Inferior parietal cortex (tissue), 1 donor: Measurements from ENCODE around the gene DNAJC5.
A peak's percentile ranks its signal among the peaks of the same experiment; 100 is the strongest.
"Not testable (repeated sequence)": the region's sequence is repeated elsewhere in the genome, so short reads cannot be mapped to it uniquely, and the experiment has no call there.

Experiments
- DNase-seq: peaks from one replicate; pipeline ENCODE4 v3.0.0-alpha.2; 2016; ENCODE audit errors: extremely low spot score

Gene DNAJC5

DNA sequence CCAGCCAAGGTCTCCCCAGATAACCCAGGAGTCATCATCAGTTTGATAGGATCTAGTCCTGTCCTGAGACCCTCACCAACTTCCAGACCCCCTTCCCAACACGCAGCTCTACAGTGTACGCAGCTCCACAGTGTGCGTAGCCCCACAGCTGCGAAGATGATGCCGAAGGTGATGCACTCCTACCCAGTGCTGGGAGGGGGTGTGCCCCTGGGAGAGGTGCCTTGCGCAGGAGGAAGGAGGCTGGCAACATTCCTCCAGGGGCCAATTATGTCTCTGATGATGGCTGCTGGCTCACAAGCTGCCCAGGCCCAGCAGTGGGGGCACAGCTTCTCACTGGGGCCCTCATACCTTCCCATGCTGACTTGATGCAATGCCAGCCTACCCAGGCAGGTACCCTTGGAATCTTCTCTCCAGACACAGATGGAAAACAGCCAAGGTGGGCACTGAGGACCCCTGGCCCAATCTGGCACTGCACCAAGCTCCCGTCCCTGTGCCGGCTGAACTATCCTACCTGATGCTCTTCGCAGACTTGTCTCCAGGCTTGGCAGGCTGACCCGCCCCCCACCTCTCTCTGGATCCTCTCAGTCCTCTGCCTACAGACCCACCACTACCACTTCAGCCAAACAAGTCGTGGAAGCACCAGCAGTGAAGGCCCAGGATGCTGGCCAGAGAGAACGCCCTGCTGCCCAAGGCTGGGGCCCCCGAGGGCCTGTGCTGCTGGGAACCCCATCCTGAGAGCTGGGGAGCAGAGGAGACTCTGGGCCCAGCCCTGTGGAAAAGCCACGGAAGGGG is 73.4 kb downstream of the DNAJC5 start:
- DNase-seq: no peak

DNA sequence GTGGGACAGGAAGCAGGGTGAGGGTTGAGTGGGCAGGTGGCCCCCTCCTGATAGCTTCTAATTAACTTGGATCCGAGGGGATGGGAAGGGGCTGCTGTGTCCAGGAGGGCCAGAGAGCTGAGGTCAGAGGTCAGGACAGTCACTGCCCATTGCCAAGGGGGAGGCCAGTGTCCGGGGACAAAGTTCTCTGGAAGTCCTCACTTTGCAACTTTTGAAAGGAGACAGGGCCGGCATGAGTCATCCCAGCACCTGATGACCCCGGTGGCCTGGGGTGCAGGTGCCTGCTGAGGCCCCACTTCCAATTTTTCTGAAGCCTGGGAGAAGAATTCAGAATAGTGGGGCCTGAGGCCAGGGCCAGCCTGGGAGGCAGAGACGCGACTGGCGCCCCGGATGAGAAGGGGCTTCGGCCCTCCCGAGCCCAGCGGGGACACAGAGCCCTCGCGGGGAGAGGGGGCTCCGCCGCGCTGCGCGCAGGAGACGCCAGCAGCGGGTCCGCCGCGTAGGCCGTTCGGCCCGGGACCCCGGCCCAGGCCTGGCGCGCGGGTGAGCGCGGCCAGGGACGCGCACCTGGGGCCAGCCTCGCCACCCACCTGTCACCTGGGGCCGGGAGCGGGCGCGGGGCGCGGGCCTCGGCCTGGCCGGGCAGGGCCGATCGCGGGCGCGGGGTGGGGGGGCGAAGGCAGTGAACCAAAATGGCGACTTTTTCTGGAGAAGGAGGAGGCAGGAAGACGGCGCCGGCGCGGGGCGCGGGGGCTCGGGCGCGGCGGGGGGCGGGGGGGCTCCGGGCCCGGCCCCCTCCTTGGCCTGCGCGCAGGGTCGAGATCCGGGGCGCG is 74.2 kb downstream of the DNAJC5 start:
- no peak for DNase-seq

DNA sequence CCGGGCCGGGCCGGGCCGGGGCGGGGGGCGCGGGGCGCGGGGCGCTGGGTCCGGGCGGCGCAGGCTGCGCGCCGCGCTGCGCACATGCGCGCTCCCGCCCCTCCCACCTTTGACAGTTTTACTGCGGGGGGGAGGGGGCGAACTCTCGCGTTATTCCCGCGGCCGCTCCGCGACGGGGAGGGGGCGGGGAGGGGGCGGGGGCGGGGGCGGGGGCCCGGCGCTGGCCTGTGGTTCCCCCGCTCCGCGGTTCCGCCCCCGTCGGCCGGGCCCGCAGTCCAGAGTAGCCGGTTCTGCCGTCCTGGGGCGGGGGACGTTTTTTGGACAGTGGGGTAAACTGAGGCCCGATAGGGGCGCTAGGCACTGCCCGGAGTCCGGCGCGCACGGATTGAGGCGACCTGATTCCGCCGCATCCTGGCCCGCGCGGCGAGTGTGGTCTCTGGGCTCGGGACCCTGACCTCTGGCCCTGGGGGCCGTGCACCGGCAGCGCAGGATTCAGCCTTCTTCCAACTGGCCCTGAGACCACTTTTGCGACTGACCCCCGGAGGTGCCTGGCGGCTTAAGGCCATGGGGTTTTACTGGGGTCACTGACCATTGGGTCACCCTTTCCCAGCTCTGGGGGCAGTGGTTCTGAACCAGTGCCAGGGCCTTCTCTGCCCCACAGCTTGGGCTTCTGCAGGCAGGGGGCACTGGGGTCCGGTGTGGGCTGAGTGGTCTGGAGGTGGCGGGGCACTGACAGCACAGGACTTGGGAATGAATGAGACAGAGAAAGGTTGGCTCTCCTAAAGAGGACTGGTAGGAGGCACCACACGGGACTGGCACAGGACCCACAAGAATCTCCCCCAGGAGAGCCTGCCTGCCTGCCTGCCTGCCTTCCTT is 75.2 kb downstream of the DNAJC5 start, which contains the start of gene ZNF512B:
Gene ZNF512B, minus strand, starts transcription at position 93 of the 876 bp plus-strand sequence. CDS start 1,980 bp downstream, outside the sequence.
- DNase-seq: no peak

DNA sequence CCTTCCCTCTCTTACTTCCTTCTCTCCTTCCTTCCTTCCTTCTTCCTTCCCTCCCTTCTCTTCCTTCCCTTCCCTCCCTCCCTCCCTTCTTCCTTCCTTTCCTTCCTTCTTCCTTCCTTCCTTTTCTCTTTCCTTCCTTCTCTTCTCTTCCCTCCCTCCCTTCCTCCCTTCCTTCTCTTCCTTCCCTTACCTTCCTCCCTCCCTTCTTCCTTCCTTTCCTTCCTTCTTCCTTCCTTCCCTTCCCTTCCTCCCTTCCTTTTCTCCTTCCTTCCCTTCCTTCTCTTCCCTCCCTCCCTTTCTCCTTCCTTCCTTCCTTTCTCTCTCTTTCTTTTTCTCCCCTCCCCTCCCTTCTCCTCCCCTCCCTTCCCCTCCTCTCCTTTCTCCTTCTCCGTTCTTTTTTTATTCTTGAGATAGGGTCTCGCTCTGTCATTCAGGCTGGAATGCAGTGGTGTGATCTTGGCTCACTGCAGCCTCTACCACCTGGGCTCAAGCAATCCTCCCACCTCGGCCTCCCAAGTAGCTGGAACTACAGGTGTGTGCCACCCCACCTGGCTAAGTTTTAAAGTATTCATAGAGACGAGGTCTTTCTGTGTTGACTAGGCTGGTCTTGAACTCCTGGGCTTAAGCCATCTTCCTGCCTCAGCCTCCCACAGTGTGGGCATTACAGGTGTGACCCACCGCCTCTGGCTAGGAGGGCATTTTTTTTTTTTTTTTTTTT is 75.9 kb downstream of the DNAJC5 start:
- DNase-seq: no peak

DNA sequence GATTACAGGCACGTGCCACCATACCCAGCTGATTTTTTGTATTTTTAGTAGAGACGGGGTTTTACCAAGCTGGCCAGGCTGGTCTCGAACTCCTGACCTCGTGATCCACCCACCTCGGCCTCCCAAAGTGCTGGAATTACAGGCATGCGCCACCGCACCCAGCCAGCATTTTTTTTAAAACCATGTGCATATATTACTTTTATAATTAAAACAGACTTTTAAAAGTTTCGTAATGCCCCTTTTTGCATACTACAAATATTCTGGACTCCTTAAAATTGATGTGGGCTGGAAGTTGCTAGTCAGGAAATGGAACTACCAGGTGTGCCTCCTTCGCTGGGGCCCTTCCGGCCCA is 77.0 kb downstream of the DNAJC5 start:
- not testable (repeated sequence) for DNase-seq

DNA sequence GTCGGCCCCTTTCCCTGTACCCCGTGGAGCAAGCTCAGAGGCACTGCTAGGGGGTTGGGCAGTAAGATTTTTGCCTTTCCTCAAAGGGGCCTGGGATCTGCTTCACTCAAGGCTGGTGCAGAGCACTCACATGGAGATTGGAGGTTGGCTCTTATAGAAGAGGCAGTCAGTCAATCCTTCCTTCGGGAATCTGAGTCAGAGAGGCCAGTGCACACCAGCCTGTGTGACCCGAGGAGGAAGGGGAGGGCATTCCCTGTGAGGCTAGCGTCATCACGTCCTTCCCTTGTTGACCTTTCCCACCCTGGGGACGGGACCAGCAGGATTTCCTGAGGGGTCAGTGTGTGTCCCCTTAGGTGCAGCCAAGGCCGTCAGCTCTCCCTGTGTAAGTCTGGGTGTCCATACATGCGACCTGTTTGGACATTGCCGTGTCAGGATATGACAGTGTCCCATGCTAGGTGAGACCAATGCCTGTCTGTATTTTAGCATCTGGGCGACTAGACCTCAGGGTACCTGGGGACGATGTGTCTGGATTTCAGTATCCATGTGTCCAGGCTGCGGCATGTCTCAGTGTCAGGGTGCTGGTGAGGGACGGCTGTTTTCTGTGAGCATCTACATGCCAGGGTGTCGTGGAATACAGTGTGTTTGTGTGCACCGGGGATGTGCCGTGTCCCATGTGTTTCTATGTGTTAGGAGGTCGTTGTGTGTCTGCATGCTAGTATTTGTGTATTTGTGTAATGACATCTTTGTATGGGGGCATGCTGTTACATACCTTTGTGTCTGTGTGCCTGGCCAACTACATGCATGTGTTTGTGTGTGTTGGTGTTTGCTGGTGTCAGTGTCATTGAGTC is 77.6 kb downstream of the DNAJC5 start:
- no peak for DNase-seq

DNA sequence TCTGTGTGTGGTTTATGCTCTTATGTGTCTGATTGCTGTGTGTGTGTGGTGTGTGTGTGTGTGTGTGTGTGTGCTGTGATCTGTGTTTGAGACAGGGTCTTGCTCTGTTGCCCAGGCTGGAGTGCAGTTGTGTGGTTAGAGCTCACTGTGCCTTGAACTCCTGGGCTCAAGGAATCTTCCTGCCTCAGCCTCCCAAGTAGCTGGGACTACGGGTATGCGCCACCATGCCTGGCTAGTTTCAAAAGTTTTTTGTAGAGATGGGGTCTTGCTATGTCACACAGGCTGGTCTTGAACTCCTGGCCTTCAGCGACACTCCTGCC is 78.2 kb downstream of the DNAJC5 start:
- DNase-seq: no peak

DNA sequence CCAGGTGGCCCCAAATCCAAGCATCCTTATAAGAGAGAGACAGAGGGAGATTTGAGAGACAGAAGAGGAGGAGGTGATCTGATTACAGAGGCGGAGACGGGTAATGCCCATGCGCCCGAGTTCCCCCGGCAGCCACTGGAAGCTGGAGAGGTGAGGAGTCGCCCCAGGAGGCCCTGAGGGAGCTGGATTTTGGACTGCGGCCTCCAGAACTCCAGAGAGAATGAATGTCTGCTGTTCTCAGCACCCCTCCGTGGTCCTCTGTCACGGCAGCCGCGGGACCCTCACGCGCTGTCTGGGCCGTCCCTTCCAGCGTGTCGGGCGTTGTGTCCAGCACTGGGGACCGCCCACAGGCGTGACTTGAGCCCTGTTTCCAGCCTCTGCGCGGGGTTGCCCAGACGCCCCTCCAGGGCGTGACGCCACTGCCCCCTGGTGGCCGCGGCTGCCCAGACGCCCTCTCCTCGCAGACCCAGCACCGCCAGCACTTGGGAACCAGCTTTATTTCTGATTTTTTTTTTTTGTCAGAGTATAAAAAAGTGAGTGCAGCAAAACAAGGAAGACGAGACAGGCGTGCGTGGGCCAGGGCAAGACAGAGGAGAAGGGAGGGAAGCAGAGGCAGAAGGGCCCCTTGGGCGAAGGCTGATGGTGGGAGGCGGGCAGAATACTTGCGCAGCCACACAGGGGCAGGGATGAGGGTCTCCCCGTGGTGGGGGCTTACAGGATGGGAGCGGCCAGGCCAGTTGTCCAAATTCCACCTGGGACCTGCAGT is 78.9 kb downstream of the DNAJC5 start:
- peak; percentile 87 for DNase-seq

DNA sequence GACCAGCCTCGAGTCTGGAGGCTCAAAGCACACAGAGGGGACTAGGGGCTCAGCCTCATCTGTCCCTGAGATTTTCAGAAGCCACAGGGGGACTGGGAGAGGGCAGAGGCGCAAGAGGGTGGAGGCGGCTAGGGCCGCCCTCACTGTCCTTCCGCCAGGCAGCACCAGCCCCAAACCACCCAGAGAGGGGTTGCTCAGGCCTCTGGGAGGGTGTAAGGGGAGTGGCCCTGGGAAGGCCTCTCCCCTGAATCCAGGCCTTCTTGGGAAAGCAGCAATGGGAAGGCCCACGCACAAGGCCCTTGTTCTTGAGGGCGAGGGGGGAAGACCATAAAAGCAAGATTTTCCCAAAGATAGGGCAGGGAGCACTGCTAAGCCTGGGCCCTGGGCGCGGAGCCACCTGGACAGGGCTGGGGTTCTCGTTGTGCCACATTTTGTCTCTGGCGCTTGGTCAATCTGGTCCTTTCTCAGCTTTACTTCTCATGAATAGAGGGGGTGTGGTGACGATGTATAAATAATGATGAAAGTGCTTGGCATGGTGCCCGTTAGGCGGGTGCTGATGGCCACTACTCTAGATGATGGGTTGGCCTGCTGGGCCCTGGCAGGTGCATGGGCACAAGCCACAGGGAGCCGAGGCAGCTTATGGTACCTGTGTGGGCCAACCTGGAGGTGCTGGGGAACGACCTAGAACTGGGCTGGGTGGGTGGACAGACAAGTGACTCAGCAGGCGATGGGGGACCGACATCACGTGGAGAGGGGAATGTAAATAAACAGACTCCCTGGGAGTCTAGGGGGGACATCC is 79.7 kb downstream of the DNAJC5 start:
- DNase-seq: no peak

DNA sequence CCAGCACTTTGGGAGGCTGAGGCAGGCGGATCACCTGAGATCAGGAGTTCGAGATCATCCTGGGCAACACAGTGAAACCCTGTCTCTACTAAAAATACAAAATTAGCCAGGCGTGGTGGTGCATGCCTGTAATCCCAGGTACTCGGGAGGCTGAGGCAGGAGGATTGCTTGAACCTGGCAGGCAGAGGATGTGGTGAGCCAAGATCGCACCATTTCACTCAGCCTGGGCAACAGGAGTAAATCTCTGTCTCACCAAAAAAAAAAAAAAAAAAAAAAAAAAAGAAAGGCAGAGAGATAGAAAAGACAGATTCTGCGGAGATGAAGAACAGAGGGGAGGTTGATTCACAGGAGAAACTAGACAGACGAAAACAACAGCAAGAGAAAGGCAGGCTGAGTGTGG is 81.6 kb downstream of the DNAJC5 start:
- DNase-seq: not testable (repeated sequence)

DNA sequence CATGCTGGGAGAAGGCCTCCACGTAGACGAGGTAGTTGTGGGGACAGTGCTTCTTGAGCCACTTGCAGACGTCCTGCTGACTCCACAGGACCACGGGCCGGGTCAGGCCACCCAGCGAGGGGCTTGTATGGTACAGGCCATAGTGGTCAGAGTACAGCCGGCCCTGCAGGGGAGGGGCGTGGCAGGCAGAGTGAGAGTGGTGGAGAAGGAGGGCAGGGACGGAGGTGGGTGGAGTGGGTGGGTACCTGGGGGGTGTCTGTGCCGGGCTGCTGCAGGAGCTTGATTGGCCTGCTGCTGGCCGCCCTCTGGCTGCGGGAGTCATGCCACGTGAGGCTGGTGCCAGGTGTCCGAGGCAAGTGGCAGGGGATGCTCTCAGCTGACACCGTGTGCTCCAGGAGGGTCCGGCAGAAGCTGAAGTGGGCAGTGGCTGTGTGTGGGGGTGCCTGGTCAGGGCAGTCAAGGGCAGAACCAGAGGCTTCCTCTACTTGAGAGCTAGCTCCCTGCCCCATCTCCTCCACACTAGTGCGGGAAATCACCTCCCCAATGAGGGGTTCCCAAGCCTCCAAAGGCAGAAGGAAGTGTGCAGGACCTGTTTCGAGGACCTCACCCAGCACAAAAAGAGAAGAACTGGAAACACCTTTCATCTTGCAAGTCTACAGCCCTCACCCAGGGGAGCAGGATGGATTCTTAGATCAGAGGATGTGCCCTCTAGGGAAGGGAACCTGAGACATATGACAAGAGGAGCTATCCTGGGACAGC is 82.2 kb downstream of the DNAJC5 start:
- DNase-seq: no peak

DNA sequence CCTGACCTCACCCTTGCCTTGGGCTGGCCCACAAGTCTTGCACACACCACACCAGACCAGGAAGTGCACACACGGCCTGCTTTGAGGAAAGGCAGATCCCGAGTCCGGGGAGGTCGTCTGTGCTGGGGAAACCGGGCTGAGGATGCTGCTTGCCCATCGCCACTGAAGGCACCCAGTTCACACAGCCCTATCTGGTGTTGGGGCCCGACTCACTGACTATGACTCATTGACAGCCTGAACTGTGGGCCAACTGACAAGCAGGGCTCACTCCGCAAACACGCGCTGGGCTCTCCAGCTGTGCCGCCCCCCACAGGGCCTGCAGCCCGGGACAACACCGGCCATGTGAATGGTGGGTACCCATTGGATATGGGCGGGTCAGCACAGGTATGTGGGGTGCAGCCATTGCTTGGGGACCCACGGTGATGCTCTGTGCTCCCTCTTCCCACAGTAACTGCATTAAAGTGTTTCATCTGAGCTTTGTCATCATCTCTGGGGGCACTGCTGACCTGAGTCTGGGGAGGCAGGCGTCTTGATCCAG is 82.9 kb downstream of the DNAJC5 start:
- DNase-seq: no peak

DNA sequence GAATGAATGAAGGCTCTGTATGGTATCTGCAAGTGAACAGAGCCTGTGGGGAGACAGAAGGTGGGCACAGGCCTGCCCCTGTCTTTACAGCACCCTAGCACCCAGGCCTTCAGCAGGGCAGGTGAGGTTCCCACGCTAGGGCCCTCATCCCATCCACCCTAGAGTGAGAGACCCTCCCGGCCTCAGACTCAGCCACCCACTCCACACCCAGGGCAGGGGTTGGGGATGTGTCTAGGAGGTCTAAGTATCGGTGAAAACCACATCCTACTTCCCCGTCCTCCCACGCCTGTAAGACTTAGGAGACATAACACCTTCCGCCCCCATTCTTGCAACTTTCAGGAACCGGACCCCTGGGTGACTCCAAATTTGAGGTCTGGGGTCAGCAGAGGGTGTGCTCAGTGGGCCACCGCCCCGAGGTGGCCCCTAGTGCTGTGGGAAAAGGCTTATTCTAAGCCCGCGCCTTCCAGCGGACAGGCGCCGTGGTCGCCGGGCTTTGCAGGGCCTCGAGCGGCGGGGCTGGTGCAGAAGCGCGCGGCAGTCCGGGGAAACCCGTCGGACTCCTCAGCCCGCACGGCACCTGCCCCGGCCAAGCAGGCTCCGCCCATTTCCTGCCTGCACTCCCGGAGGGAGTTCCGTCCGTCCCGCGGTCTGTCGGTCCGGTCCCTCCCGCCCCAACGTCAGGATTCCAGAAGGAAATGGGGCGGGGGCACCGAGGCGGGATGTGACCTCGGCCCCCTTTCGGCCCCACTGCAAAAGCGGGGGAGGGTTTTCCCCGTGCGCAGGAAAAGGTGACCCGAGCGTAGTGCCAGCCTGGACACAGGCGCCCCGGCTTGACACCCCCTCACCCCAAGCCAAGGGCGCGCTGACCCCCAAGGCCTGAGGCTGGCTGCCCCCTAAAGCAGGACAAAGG is 83.6 kb downstream of the DNAJC5 start:
- DNase-seq: no peak

DNA sequence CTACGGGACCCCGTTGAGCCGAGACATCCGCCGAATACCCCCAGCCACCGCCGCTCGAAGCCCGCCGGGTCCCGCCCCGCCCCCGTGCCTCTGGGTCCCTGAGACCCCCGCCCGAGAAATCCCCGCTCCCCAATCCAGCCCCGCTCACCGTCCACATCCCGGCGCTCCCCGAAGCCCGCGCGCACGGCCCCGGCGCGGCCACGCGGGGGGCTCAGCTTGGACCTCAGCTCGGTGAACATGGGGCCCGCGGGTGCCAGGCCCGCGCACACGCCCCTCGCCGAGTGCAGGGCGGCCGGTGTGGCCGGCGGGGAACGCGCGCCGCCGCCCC is 84.3 kb downstream of the DNAJC5 start:
- no peak for DNase-seq

DNA sequence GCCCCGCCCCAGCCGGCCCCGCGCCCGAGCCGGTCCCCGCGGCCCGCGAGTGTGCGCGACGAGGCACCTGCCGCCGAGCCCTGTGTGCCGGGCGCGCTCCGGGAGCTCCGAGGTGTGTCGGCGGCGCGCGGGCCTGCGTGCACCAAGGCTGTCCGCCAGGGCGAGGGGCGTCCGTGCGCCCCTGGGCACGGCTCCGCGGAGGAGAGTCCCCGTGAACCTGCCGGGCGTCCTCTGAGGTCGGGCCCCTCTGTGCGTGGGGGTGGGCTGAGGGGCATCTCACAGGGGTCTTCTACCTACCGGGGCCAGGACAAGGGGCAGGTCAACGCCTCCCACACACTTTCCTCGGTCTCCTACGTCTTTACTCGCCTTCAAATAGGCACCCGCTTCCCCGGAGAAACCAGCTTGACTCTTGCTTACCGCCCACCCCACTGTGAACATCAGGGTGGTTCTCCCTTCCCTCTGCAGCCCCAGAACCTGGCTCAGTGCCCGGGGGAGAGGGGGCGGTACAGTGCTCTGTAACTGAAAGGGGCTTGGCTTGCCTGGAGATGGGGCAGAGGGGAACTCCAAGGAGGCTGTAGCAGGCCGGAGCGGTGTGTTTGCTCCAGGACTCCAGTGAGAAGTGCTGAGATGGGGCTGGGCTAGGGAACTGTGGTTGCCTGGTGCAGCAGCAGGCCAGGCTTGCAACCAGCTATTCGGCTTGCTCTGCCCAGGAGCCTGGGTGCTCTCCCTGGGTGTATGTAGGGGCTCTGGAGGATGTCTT is 84.8 kb downstream of the DNAJC5 start, which contains the start of gene SAMD10:
Gene SAMD10, minus strand, starts transcription at position 86 of the 760 bp plus-strand sequence. CDS start 175 bp downstream, outside the sequence.
- DNase-seq: no peak

DNA sequence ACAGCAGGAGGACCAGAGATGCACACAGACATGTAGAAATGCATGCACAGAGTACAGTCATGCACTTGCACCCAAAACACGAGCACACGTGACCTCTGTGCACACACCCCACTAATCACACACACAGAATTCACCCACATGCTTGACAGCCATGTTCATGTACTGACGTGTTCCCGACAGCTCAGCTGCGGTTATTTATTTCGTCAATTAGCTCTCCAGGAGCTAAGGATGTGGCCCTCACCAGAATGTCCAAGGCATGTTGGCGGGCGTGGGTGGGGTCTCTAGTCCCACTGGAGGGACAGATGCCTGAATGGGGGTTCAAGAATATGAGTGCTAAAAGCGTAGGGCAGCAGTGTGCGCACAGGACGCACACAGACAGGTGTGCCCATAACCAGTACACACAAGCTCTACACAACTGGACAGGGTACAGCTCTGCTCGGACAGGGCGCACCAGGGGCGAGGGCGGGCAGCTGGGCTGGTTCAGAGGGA is 85.4 kb downstream of the DNAJC5 start:
- no peak for DNase-seq
